HG03432 (cell line): ENCODE data around the gene MKRN2.
"Not testable (repeated sequence)": the region's sequence is repeated elsewhere in the genome, so short reads cannot be mapped to it uniquely, and the experiment has no call there.

ENCODE experiments used
- ATAC-seq: cut with Tn5 transposase; IDR thresholded peaks from one replicate; pipeline ENCODE4 v1.9.1; 2021; ENCODE audit warnings: mild to moderate bottlenecking, moderate library complexity; ENCODE audit not compliant: unreplicated experiment

The MKRN2 gene, protein sequence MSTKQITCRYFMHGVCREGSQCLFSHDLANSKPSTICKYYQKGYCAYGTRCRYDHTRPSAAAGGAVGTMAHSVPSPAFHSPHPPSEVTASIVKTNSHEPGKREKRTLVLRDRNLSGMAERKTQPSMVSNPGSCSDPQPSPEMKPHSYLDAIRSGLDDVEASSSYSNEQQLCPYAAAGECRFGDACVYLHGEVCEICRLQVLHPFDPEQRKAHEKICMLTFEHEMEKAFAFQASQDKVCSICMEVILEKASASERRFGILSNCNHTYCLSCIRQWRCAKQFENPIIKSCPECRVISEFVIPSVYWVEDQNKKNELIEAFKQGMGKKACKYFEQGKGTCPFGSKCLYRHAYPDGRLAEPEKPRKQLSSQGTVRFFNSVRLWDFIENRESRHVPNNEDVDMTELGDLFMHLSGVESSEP

DNA sequence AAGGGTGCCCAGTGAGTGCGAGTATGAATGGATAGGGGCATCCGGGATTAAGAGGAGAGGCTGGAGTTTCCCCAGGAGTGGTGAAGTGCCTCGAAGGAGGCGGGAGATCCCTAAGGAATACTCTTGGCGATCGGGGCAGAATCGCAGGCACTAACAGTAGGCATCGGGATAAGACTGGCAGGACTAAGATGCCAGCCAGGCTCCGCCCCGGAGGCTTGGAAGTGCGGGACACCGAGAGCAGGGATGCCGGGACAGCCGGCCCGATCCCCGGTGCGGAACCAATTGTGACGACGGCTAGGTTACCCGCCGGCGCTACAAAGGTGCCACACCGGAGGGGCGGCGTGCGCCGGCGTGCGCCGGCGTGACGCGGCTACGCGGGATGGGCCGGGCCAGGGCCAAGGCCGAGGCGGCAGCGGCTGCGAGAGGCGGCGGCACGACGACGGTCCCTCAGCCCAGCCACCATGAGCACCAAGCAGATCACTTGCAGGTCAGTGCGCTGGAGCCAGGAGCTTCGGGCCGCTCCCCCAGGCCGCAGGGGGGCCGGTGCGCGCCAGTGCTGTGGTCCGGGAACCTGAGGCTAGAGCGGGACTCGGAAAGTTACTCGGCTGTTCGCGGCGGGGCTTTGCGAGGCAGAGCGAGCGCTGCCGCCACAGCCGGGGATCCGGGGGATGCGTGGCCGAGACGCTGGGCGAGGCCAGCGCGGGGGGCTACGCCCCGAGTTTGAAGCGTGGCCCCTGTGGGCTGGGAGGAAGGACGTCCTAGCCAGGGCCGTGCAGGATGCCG, at the start of gene MKRN2:
TSS of gene MKRN2 (plus strand) at position 398 of the 783 bp plus-strand sequence. CDS start at position 462, 64 bp downstream.
- peak; percentile 84 for ATAC-seq

DNA sequence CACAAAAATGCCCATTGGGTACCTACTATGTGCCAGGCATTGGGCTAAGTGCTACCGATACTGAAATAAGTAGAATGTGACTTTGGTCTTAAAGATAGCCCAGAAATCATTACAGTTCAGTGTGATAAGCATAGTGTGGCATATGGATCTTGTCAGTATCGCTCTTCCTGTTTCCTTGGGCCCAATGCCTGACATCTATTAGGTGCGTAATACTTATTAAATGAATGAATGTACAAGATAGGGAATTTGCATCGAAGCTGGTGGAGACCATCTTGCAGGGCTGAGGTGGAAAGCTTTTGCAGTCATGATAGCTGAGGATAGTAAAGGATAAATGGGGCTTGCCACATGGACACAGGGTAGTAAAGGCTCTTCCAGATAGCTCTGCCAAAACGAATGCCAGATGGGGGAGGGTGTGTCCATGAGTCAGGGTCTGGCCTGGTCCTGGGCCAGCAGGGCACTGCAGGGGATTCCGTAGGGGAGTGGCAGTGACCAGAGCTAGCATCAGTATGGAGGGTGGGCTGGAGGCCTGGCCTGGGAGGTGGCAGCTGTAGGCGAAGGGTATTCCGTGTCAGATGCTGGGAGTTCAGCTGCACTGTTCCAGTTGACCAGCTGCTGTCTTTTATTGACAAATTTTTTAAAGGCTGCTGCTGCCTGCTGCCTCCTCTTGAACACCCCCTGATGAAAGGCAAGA, 49.2 kb upstream of the MKRN2 start:
- no peak for ATAC-seq

DNA sequence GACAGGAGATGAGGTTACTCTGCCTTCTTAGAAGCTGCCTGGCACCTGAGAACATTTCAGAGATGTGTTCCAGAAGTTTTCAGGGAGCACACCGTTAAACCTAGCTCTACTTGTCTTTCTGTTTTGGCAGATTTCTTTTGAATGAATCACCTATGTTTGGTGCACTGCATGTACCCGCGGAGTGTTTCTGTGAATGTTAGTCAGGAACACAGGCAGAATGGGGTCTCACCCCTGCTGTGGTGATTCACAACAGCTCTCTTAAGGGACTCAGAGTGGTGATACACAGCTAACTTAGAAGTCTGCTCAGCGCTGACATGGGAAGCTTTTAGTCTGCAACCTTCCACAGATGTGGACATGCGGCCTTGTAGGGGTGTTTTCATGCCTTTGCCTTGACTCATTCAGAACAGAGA, 48.6 kb upstream of the MKRN2 start:
- no peak for ATAC-seq

DNA sequence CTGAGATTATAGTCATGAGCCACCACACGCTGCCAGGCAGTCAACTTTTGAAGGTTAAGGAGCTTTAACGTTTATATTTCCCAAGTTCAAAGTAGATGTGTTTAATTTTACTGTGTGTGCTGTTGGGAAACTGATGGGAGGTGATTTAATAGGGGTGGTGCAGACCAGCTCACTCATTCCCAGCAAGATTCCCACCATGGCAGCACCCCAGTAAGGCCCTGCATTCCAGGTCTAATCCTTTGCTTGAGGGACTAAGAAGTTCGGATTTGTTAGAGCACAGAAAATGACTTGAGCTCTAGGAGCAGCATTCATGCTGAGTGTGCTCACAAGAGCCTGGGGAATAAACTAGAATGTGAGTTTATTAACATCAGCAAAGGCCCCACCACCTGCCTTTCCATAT, 47.4 kb upstream of the MKRN2 start:
- no peak for ATAC-seq

DNA sequence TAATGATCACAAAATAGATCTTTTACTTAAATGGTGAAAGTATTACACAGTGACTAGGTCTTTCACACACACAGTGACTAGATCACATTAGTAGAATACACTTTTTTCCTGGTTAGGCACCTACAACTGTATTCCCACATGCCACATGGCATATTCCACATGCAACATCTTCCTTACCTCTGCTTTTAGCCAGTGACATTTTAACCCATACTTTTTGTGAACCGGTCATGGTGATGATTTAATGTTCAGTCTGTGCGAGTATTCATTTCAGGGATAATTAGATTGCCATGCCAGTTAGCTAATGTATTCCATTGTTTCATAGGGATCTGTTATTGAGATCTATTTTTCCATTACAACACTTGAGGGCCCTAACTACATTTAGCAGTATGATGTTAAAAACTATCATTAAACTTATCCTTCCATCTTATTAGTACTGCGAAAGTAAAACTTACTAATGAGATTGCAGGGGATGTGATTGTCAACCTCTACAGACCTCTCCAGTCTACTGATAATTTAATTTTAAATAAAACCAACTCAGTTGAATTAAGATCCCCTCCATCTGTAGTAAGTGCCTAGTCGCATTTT, 44.3 kb upstream of the MKRN2 start:
- ATAC-seq: no peak

DNA sequence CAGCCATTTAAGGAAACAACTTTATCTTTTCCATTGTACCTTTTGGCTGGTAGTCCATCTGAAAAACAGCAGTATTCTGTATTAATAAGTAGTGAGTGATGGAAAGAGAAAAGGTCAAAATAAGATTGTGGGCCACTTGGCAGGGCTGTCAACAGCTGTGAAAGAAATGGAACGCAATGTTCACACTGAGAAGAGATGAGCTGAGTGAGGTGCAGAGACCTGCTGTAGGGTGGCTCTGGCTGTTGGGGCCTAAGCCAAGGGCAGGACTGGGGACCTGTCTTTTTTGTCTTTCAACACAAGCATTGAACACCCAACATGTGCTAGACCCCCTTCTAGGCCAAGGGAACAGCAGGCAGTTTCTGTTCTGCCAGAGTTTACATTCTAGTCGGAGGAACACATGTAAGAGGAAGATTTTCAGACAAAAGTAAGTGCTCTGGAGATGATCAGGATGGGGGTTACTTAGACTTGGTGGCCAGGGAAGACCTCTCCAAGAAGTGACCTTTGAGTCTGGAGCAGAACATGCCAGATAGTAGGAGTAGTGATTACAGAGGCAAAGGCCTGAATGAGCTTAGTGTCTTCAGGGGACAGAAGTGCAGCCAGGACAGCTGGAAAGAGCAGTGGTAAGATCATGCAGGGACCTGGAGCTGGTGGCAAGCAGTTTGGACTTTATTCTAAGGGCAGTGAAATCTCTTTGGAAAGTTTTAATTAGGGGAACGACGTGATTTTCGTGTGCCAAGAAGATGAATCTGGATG, 43.0 kb upstream of the MKRN2 start:
- ATAC-seq: no peak

DNA sequence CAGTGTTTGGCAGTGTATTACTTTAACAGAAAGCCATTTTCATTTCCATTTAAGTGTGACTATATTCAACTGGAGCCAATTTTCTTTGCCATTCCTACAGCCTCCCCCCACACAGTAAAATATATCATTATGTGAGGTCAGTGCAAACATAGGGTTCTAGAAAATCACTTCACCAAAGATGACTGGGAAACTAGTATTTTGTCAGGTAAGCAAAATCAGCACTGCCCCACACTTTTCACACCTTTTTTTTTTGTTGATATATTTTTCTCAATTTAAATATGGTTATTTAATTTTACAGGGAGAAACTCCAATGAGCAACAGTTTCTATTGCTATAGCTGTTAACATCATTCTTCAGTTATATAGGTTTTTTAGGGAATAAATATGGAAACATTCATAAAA, 41.3 kb upstream of the MKRN2 start:
- no peak for ATAC-seq

DNA sequence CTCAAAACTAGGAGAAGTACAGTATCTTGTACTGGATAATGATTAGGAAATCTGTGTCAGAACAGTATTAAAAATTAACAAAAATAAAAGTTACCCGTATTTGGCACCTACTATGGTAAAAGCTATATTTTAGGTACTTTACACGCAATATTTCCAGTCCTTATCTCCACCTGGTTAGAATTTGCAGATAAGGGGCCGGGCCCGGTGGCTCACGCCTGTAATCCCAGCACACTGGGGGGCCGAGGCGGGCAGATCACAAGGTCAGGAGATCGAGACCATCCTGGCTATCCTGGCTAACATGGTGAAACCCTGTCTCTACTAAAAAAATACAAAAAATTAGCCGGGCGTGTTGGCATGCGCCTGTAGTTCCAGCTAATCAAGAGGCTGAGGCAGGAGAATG, 40.0 kb upstream of the MKRN2 start:
- no peak for ATAC-seq

DNA sequence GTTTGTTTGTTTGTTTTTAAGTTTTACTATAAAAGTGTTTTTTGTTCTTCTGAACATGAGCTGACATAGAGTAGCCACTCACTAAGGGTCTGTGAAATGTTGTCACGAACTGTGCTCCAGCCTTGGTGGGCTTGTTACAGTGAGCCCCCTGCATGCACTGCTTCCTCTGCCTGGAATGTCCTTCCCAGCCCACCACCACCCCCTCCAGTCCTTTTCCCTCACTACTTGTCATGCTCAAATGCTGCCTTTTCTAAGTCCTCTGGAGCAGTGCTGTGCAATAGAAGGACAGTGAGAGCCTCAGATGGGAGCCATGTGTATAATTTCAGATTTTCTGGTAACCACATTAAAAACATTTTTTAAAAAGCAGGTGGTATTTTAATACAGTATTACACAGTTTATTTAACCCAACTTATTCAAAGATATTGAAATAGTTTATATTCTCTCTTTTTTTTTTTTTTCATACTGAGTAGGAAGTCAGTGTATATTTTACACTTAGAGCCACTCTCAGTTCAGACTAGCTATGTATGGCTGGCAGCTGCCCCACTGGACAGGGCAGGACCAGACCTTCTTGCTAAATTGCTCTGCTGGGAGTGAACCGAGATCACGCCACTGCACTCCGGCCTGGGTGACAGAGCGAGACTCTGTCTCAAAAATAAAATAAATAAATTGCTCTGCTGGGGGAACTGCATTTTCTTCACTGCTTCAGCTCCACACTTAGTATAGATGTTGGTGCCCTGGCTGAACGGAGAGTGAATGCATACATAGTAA, 38.4 kb upstream of the MKRN2 start:
- ATAC-seq: no peak

DNA sequence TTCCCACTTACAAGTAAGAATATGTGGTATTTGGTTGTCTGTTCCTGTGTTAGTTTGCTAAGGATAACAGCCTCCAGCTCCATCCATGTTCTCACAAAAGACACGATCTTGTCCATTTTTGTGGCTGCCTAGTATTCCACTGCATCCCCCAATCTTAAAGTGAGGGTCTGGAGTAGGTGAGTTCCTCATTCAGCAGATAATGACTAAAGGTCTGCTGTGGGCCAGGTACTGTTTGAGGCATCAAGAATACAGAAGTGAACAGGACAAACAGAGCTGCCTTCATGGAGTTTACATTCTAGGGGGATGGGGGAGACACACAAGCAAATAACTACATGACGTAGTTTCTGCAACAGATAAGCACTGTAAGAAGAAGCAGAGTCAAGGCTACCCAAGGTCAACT, 35.9 kb upstream of the MKRN2 start:
- no peak for ATAC-seq

DNA sequence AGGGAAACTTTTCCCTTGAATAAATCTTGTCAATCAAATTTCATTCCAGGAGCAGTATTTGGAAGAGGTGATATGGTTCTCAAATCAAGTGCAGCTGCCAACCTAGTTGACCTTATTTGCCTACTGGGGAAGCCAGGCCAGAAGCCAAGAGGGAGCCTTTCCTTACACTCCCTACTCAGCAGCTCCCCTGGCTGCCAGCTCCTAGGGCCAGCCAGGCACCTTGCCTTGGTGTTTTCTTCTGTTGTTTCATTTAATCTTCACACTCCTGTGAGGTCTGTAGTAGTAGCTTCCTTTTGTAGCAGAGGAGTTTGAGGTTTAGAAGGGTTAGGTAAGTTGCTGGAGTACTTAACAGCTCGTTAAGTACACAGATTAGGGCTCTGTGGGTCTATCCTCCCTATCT, 34.2 kb upstream of the MKRN2 start:
- ATAC-seq: no peak

DNA sequence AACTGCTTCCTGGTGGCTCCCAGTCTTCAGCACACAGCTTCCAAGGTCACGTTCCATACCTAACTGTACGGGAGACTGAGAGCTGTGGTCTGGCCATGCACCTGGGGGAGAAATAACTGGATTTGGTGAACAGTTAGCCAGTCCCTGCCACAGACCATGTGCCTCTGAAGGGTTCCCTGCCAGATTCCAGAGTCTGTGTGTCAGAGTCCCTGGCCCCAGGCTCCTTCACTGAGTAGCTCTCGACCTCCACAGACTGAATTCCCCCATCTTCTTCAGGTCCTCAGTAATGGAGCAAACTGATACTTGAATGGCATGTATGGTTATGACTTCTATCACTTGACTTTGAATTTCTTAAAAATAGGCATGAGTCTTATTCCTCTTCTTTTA, 29.1 kb upstream of the MKRN2 start:
- no peak for ATAC-seq

DNA sequence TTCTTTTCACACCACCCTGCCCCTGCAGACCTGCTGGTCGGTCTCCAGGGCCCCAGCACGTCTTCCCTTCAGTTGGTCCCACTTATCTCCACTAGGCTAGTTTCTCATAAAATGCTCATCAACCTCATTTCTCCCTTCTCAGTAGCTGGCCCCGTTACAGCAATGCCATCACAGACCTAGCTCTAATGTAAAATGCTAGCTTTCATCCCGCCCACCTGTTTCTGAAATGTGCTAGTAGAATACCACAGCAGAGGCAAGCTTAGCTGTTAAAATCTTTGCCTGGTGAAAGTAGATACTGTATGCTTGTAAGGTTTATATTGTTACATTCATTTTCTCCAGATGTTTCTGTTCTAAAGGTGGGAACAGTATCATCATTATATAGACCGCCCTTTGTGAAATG, 24.7 kb upstream of the MKRN2 start:
- no peak for ATAC-seq

DNA sequence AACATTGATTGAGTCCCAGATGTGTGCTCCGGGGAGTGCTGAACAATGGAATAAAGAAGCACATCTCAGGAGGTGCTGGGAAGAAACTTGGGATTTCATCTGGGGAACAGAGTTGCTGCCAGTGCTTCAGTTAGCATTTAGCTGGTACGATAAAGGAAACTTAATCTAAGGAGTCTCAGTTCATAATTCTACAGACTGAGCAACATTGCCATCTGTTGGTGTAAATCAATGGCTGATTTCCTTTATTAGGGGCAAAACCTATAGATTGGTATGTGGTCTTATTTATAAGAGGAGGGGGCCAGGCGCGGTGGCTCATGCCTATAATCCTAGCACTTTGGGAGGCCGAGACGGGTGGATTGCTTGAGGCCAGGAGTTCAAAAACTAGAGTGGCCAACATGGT, 20.5 kb upstream of the MKRN2 start:
- ATAC-seq: no peak

DNA sequence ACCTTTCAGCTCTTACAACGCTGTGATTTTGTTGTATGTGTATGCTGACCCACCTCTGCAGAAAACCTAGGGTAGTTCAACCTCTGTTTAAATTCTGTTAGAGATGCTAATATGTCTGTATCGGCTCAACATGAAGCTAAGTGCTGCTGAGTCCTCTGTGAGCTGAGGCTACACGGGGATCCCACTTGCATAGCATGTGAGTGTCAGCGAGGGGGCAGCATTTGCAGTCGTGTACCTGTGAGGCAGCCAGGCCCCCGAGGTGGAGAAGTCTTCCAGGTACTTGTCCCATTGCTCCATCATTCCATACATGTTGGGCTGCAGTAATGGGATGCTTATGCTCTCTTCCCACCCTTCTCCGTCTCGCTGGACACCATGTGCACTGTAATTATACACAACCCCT, 15.3 kb upstream of the MKRN2 start:
- ATAC-seq: no peak

DNA sequence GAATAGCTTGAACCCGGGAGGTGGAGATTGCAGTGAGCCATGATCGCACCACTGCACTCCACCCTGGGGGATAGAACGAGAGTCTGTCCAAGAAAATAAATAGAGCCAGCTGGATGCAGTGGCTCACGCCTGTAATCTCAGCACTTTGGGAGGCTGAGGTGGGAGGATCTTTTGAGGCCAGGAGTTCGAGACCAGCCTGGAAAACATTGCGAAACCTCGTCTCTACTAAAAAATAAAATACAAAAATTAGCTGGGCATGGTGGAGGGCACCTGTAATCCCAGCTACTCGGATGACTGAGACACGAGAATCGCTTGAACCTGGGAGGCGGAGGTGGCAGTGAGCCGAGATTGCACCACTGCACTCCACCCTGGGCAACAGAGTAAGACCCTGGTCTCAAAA, 13.4 kb upstream of the MKRN2 start:
- not testable (repeated sequence) for ATAC-seq

DNA sequence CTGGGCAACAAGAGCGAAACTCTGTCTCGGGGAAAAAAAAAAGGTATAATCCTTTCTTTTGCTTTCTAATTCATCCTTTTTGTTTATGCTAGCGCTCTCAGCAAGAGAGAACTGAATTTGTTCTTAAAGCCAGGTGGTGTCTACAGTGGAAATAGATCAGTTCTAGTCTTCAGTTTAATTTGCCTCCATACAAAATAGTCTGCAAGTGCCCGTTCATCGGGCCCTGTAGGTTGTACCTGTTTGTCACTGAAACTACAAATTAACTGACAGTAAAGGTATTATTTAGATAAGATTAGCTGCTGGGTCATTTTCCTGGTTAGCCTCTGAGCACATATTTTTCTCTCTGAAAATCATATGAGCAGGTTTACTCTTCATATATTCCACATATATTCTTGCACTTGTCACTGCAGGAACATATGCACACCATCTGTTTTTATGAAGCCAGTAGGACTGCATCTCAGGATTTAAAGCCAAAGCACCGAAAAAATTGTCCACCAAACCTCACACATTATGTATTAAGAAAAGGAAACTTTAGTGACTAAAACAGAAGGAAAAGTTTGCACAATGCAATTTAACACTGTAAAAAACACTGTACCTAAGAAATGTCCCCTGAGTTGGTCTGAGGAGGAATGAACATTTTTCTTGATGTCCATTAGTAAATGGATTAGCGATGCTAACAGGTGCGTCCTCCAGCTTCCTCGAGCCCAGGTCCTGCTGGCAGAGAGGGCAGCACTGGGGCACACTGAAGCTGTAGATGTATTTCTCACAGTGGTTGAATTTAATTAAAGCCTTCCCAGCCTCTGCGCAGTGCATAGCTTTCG, 12.0 kb upstream of the MKRN2 start:
- ATAC-seq: no peak

DNA sequence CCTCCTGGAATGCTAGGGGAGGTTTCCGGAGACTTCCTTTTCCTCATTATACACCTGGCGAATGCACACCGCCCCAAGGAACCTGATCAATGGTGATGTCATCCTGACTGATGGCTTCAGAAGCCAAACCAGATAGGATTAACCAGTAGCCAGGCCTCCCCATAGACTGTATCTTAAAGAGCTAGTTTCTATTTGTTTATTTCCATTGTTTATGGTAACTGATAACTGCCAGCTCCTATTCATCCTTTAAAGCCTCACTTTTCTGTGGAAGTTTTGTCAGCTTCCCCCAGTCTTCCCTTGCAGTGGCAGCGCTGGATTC, 11.5 kb upstream of the MKRN2 start, which contains the start of gene MKRN2OS:
TSS of gene MKRN2OS (minus strand) at position 27 of the 319 bp plus-strand sequence. CDS start 35 bp downstream, outside the sequence.
- no peak for ATAC-seq
